OCI-LY1 (cell line): ENCODE data around the gene APBA1.

Experiments
- H2AFZ ChIP-seq: fragments of 200-600 bp; sonication (generic), shearing (Covaris generic); 2 replicates; pipeline ENCODE4 v1.6.0; 2014; ENCODE audit warnings: antibody characterized with exemption, mild to moderate bottlenecking, low read length
- H3F3A ChIP-seq: fragments of 200-600 bp; sonication (generic), shearing (Covaris generic); 2 replicates; pipeline ENCODE4 v1.6.0; 2014; ENCODE audit warnings: mild to moderate bottlenecking, antibody characterized with exemption, low read length, moderate library complexity; ENCODE audit not compliant: insufficient read depth
- H3K27ac ChIP-seq: fragments of 200-600 bp; sonication (generic); 2 replicates; pipeline ENCODE4 v1.5.1; 2014; ENCODE audit warnings: low read length, mixed run types, mild to moderate bottlenecking, low read depth; ENCODE audit not compliant: poor library complexity, severe bottlenecking
- H3K27me3 ChIP-seq: fragments of 200-600 bp; sonication (generic); 2 replicates; pipeline ENCODE4 v1.6.0; 2014; ENCODE audit warnings: antibody characterized with exemption, mild to moderate bottlenecking, low read length, moderate library complexity; ENCODE audit not compliant: insufficient read depth
- H3K36me3 ChIP-seq: fragments of 200-600 bp; sonication (generic); 2 replicates; pipeline ENCODE4 v1.6.1; 2014; ENCODE audit warnings: mild to moderate bottlenecking, antibody characterized with exemption, low read length, moderate library complexity, mixed read lengths; ENCODE audit not compliant: insufficient read depth
- H3K4me1 ChIP-seq: fragments of 200-600 bp; sonication (generic); 2 replicates; pipeline ENCODE4 v1.5.1; 2014; ENCODE audit warnings: mild to moderate bottlenecking, low read length, moderate library complexity; ENCODE audit not compliant: insufficient read depth, severe bottlenecking
- H3K4me2 ChIP-seq: fragments of 200-600 bp; sonication (generic), shearing (Covaris generic); 2 replicates; pipeline ENCODE4 v1.6.1; 2014; ENCODE audit warnings: low read length
- H3K4me3 ChIP-seq: fragments of 200-600 bp; sonication (generic); 2 replicates; pipeline ENCODE4 v1.5.1; 2014; ENCODE audit warnings: low read length, low read depth, mild to moderate bottlenecking, mixed read lengths; ENCODE audit not compliant: poor library complexity, severe bottlenecking
- H3K79me2 ChIP-seq: fragments of 200-600 bp; shearing (Covaris generic); 2 replicates; pipeline ENCODE4 v1.6.1; 2016; ENCODE audit warnings: mixed run types, low read length, mixed read lengths; ENCODE audit not compliant: insufficient read depth
- H3K9ac ChIP-seq: fragments of 200-600 bp; sonication (generic), shearing (Covaris generic); 2 replicates; pipeline ENCODE4 v1.6.1; 2014; ENCODE audit warnings: mild to moderate bottlenecking, low read length, mixed read lengths
- H3K9me2 ChIP-seq: fragments of 200-600 bp; sonication (generic), shearing (Covaris generic); 2 replicates; pipeline ENCODE4 v1.6.1; 2014; ENCODE audit warnings: low read depth, mild to moderate bottlenecking, low read length, mixed read lengths
- H3K9me3 ChIP-seq: fragments of 200-600 bp; shearing (Covaris generic); 2 replicates; pipeline ENCODE4 v1.6.1; 2014; ENCODE audit warnings: low read length, mixed read lengths
- H4K20me1 ChIP-seq: fragments of 200-600 bp; sonication (generic), shearing (Covaris generic); 2 replicates; pipeline ENCODE4 v1.6.0; 2016; ENCODE audit warnings: mild to moderate bottlenecking, low read length; ENCODE audit not compliant: insufficient read depth
- EZH2 ChIP-seq: fragments of 200-600 bp; sonication (generic), shearing (Covaris generic); IDR thresholded peaks from 2 replicates; pipeline ENCODE4 v1.8.0; 2017; ENCODE audit warnings: borderline replicate concordance, mixed run types, mild to moderate bottlenecking, antibody characterized with exemption, low read length, moderate library complexity, mixed read lengths
- TF ChIP-seq, protein P1 (sequence below): fragments of 200-600 bp; sonication (generic), shearing (Covaris generic); IDR thresholded peaks from 2 replicates; pipeline ENCODE4 v1.5.1; 2017; ENCODE audit warnings: mild to moderate bottlenecking, antibody characterized with exemption, low read length, moderate library complexity, mixed read lengths

APBA1 gene

DNA sequence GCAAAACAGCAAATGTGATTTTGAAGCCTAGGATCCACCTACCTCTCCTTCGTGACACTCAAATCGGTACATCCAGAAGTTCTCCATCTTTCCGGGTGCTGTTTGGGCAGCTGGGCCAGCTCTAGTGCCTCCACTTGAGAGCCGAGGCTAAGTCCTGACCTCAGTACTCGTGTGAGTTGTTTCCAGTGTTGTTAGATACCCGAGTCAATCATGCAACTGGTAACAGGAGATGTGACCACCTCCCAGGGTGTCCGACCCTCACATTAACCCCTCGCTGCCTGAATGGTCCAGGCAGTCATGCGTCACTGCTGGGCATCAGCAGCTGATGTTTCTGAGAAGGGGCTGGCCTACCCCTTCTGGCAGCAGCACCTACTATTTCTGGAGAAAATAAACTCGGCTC, 176.9 kb downstream of the APBA1 start:
- Histone ChIP-seq H4K20me1 (no peaks in the 10 kb centered on the region), H3K27me3 (no peaks in the 10 kb centered on the region), H3K9me3 (no peaks in the 10 kb centered on the region), H3K9ac (no peak overlapping the region), H3K4me1 (no peaks in the 10 kb centered on the region), H3K4me3 (no peak overlapping the region), H3F3A (no peaks in the 10 kb centered on the region), H3K9me2 (no peaks in the 10 kb centered on the region), H3K36me3 (no peaks in the 10 kb centered on the region), H3K4me2 (no peak overlapping the region), H3K79me2 (no peaks in the 10 kb centered on the region), H3K27ac (no peak overlapping the region), H2AFZ (no peak overlapping the region)
- no peak for TF ChIP-seq EZH2
- TF ChIP-seq, protein P1, sequence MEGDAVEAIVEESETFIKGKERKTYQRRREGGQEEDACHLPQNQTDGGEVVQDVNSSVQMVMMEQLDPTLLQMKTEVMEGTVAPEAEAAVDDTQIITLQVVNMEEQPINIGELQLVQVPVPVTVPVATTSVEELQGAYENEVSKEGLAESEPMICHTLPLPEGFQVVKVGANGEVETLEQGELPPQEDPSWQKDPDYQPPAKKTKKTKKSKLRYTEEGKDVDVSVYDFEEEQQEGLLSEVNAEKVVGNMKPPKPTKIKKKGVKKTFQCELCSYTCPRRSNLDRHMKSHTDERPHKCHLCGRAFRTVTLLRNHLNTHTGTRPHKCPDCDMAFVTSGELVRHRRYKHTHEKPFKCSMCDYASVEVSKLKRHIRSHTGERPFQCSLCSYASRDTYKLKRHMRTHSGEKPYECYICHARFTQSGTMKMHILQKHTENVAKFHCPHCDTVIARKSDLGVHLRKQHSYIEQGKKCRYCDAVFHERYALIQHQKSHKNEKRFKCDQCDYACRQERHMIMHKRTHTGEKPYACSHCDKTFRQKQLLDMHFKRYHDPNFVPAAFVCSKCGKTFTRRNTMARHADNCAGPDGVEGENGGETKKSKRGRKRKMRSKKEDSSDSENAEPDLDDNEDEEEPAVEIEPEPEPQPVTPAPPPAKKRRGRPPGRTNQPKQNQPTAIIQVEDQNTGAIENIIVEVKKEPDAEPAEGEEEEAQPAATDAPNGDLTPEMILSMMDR: no peak

DNA sequence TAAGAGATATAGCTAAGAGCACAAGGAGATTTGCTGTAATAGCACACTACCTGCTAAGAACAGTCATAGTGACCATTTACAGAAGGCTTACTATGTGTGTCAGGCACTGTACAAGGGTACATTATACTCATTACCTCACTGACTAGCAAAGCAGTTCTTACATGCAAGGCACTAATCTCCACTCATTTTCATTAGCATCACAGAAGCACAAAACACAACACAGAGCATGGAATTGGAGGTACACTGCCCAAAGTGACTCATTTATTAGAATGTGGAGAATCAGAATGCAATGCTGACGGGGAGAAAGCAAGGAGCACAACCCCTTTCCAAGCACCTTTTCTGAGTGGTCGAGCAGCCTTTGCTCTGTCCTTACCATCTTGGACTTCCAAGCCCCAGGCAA, 177.4 kb downstream of the APBA1 start:
- Histone ChIP-seq H3K4me3 (no peak overlapping the region), H2AFZ (no peak overlapping the region), H3K9me2 (no peaks in the 10 kb centered on the region), H3K27ac (no peak overlapping the region), H3K27me3 (no peaks in the 10 kb centered on the region), H3K4me1 (no peaks in the 10 kb centered on the region), H3K79me2 (no peaks in the 10 kb centered on the region), H3K9me3 (no peaks in the 10 kb centered on the region), H3K4me2 (no peak overlapping the region), H3K9ac (no peak overlapping the region), H3K36me3 (no peaks in the 10 kb centered on the region), H4K20me1 (no peaks in the 10 kb centered on the region), H3F3A (no peaks in the 10 kb centered on the region)
- no peak for TF ChIP-seq EZH2
- TF ChIP-seq, protein P1: no peak

DNA sequence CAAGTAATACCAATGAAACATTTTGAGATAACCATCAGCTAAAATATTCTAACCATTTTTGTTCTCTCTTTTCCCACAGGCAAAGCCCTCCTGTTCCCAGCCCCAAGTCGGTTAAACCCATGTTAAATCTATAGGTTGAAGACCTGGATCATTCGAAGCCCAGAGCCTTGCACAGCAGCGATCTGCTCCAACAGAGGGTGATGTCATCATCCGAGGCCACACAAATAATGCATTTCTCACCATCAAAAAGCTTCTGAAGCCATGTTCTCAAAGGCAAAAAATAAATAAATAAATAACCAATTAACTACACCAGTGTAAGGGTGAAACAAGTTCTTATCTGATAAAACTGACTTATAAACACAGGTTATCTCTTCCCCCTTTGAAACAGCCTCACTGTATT, 178.0 kb downstream of the APBA1 start:
- Histone ChIP-seq H3K4me2 (no peak overlapping the region), H3K4me3 (no peak overlapping the region), H4K20me1 (no peaks in the 10 kb centered on the region), H3K9ac (no peak overlapping the region), H3K27ac (no peak overlapping the region), H2AFZ (no peak overlapping the region), H3K27me3 (no peaks in the 10 kb centered on the region), H3K79me2 (no peaks in the 10 kb centered on the region), H3F3A (no peaks in the 10 kb centered on the region), H3K9me2 (no peaks in the 10 kb centered on the region), H3K4me1 (no peaks in the 10 kb centered on the region), H3K9me3 (no peaks in the 10 kb centered on the region), H3K36me3 (no peaks in the 10 kb centered on the region)
- TF ChIP-seq, protein P1: no peak
- no peak for TF ChIP-seq EZH2
